D721Med (cell line): ENCODE data around the gene KLK1.

Experiments
- DNase-seq: peaks from one replicate; pipeline ENCODE4 v3.0.0; 2011; ENCODE audit warnings: low spot score; ENCODE audit not compliant: insufficient read length
- FAIRE-seq: peaks from 2 replicates; lab custom pipeline; 2011; peaks lifted over from hg19 to GRCh38; lab: Jason Lieb, UNC
- TF ChIP-seq, protein P1 (sequence below): IDR thresholded peaks from 2 replicates; pipeline ENCODE4 v1.5.1; 2012; ENCODE audit warnings: mild to moderate bottlenecking, control low read depth; ENCODE audit not compliant: insufficient read depth; ENCODE audit errors: missing control alignments

KLK1 gene

DNA sequence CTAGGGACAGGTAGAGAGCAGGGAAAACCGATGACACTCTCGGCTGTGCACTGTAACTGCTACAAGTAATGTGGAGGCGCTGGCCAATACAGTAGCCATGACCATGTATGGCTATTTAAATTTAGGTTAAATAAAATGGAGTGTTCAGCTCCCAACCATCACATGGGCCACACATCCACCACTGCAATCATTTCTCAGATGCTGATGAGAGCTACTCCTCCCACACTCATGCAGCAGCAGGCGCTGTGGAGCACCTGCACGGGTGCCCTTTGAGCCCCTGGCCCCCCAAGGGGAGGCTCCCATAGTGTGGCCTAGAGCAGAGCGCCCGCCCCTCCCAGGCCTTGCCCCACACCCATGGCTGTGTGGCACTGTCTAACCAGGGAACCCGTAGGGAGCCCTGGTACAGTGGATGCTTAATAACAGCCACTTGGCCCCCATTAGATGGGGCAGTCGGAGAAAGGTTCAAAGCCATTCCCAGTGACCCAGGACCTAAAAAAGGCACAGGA is 27.4 kb downstream of the KLK1 start:
- TF ChIP-seq, protein P1, sequence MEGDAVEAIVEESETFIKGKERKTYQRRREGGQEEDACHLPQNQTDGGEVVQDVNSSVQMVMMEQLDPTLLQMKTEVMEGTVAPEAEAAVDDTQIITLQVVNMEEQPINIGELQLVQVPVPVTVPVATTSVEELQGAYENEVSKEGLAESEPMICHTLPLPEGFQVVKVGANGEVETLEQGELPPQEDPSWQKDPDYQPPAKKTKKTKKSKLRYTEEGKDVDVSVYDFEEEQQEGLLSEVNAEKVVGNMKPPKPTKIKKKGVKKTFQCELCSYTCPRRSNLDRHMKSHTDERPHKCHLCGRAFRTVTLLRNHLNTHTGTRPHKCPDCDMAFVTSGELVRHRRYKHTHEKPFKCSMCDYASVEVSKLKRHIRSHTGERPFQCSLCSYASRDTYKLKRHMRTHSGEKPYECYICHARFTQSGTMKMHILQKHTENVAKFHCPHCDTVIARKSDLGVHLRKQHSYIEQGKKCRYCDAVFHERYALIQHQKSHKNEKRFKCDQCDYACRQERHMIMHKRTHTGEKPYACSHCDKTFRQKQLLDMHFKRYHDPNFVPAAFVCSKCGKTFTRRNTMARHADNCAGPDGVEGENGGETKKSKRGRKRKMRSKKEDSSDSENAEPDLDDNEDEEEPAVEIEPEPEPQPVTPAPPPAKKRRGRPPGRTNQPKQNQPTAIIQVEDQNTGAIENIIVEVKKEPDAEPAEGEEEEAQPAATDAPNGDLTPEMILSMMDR, result no peak
- FAIRE-seq (no peak), DNase-seq (no peak)

DNA sequence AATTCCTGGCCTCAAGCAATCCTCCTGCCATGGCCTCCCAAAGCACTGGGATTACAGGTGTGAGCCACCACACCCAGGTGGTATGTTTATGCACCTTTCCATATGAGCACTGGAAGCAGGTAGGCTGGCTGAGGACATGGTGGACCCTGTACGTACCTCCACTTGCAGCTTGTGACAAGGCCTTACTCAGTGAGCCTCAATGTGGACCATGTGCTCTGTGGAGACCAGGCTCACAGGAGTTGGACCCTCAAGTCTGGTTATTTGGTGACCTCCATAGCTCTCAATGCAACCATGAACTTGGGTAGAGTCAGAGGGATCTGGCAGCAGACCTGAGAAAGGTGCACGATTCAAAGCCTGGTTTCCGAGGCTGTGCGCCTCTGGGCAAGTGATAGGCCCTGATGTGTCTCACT is 27.9 kb downstream of the KLK1 start:
- DNase-seq, result no peak
- TF ChIP-seq, protein P1, result no peak
- FAIRE-seq, result no peak

DNA sequence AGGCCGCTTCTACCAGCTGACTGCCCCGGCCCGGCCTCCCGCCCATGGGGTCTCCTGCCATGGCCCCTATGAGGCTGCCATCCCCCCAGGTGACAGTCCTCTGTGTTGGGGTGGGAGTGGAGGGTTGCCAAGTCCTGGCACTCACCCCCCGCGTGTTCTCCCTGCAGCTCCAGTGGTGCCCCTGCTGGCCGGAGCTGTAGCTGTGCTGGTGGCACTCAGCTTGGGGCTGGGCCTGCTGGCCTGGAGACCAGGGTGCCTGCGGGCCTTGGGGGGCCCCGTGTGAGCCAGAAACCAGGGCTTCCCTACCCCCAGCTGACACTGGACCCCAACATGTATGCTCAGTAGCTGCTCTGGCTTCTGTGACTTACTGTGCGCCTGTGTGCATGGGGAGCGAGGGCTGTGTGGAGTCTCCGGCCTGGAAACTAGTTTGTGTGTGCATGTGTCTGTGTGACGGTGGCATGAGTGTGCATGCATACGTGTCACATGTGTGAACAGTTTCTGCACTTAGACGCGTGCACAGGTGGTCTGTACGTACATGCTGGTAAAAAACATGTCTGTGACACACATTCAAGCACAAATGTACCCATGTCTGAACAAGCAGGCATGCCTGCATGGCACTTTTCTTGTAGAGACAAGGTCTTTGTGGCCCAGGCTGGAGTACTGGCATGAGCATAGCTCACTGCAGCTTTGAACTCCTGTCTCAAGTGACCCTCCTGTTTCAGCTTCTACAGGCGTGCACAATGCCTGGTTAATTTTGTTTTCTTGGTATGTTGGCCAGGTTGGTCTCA is 28.5 kb downstream of the KLK1 start:
- DNase-seq (no peak), FAIRE-seq (no peak)
- TF ChIP-seq, protein P1, result no peak

DNA sequence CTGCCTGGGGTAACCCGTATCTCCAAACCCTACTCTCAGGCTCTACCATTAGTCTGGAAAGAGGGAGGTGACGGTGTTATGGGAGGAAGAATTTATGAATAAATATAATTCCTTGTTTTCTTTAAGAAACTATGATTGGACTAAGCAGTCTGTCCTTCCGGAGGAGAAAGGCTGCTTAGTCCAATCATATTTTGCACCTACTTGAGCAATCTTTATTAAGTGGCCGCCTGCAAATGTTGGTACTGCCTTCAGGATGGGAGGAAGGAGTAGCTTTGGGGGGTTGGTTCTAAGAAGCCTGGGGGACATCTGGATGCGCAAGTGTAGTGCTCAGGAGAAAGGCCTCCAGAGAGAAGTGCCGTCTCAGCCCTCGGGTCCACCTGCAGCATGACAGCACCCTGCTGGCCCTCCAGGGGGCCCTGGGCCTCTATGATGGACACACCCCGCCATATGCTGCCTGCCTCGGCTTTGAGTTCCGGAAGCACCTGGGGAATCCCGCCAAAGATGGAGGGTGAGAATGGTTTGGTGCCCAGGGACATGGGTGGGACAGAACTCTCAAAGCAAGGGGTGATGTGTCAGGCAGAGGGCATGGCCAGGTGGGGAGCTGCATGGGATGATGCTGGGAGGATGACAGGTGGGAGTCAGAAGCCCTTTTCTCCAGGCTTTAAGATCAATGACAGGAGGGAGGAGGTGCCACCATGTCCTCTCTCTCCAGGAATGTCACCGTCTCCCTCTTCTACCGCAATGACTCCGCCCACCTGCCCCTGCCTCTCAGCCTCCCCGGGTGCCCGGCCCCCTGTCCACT is 29.3 kb downstream of the KLK1 start:
- TF ChIP-seq, protein P1, result no peak
- DNase-seq (no peak), FAIRE-seq (no peak)

DNA sequence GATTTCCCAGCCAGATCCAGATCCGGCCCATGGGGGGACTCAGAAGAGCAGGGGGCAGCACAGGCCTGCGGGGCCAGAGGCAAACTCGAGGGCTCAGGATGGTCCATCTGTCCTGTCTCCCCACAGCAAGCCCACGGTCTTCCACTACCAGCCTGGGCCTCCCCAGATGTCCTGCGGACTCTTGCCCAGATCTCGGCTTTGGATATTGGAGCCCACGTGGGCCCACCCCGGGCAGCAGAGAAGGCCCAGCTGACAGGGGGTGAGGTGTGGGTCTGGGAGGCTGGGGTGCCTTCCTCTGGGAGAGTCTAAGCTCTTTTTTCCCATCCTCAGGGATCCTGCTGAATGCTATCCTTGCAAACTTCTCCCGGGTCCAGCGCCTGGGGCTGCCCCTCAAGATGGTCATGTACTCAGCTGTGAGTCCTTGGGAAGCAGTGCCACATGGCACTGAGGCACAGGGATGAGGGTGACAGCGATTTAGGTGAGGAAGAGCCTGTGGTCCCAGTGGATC is 30.0 kb downstream of the KLK1 start:
- FAIRE-seq (no peak), DNase-seq (peak; percentile 18)
- TF ChIP-seq, protein P1, result no peak

DNA sequence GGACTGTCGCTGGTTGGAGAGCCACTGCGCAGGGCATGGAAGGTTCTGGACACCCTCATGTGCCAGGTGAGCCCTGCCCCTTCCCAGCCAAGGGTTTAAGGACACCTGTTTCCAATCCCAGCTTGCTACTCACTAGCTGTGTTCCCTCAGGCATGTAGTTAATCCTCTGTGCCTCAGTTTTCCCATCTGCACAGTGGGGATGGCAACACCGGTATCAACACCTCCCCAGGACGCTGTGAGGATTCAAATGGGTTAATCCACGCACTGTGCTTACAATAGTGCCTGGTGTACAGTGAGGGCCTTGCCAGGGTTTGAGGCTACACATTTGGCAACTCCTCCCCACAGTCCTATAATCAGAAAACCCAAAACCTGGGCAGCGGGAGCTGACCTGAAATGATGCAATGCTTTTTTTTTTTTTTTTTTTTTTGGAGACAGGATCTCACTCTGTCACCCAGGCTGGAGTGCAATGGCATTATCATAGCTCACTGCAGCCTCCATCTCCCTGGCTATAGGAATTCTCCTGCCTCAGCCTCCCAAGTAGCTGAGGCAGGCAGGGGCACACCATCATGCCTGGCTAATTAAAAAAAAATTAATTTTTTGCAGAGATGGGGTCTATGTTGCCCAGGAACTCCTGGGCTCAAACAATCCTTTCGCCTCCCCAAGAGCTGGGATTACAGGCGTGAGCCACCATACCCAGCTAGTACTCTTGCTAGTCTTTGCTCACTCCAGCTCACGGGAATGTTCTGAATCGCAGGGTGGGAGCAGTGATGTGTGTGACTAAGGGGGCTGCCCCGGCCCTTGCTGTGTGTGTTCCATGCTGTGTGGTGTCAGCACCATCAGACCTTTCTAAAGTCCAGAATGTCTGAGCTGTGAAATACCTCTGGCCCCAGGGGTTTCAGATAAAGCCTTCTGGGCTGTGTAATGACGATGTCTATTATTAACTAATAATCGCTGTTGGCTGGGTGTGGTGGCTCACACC is 31.0 kb downstream of the KLK1 start:
- DNase-seq, result peak; percentile 7
- TF ChIP-seq, protein P1, result no peak
- FAIRE-seq, result no peak
